Measurements from ENCODE around the gene ZNF697. TPM values are rescaled to one million over a fixed set of nuclear protein-coding genes. Genes with fewer than 3 reads are reported as not detected.

The ZNF697 gene
- total RNA-seq, 1 donor from 2014 or later: 0.07 TPM

- TF ChIP-seq, protein P1, sequence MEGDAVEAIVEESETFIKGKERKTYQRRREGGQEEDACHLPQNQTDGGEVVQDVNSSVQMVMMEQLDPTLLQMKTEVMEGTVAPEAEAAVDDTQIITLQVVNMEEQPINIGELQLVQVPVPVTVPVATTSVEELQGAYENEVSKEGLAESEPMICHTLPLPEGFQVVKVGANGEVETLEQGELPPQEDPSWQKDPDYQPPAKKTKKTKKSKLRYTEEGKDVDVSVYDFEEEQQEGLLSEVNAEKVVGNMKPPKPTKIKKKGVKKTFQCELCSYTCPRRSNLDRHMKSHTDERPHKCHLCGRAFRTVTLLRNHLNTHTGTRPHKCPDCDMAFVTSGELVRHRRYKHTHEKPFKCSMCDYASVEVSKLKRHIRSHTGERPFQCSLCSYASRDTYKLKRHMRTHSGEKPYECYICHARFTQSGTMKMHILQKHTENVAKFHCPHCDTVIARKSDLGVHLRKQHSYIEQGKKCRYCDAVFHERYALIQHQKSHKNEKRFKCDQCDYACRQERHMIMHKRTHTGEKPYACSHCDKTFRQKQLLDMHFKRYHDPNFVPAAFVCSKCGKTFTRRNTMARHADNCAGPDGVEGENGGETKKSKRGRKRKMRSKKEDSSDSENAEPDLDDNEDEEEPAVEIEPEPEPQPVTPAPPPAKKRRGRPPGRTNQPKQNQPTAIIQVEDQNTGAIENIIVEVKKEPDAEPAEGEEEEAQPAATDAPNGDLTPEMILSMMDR (IDR thresholded peaks at IDR 0.05): no peak
- no peaks in the 10 kb centered on the region for H3K36me3 Mint-ChIP-seq (ENCODE audit: low read depth)
- ChIA-PET POLR2A (no interaction called here), CTCF (no interaction called here)
- ATAC-seq (ENCODE audit: low read depth): no peak
- no peaks in the 10 kb centered on the region for H3K9me3 Mint-ChIP-seq
- intact Hi-C loops (cut with micrococcal nuclease): no loop called here
- H3K27me3 Mint-ChIP-seq: peaks cover 38% of the 10 kb centered on the region
- DNase-seq: no peak
- H3K4me3 Mint-ChIP-seq: no peak overlapping the region
- H3K27ac Mint-ChIP-seq: no peak overlapping the region
- no peaks in the 10 kb centered on the region for H3K4me1 Mint-ChIP-seq
These were observed 7.1 kb upstream of the ZNF697 start for GRCh38 chr1:119655154-119655553.

DNA sequence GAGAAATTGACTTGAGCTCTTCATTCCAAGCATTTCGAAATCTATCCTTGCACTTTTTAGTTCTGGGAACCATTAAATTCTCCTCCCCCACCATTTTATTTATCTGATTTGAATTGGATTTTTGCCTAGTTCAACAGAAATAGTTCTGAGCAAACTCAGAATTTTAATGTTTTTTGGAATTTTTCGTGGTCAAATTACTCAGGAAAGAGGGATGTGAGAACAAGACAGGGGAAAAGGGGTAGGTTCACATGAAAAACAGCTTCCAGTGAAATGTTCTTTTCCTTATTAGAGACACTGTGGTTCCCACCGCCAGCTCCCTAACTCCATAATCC lies 5.7 kb upstream of the ZNF697 start:
- Mint-ChIP-seq H3K36me3 (ENCODE audit: low read depth) (no peaks in the 10 kb centered on the region), H3K4me1 (peaks cover 2% of the 10 kb centered on the region), H3K4me3 (no peak overlapping the region), H3K9me3 (no peaks in the 10 kb centered on the region), H3K27me3 (peaks cover 39% of the 10 kb centered on the region), H3K27ac (no peak overlapping the region)
- TF ChIP-seq, protein P1 (IDR thresholded peaks at IDR 0.05): no peak
- ChIA-PET CTCF (no interaction called here), POLR2A (no interaction called here)
- intact Hi-C loops (cut with micrococcal nuclease): no loop called here
- no peak for DNase-seq
- ATAC-seq (ENCODE audit: low read depth): no peak

DNA sequence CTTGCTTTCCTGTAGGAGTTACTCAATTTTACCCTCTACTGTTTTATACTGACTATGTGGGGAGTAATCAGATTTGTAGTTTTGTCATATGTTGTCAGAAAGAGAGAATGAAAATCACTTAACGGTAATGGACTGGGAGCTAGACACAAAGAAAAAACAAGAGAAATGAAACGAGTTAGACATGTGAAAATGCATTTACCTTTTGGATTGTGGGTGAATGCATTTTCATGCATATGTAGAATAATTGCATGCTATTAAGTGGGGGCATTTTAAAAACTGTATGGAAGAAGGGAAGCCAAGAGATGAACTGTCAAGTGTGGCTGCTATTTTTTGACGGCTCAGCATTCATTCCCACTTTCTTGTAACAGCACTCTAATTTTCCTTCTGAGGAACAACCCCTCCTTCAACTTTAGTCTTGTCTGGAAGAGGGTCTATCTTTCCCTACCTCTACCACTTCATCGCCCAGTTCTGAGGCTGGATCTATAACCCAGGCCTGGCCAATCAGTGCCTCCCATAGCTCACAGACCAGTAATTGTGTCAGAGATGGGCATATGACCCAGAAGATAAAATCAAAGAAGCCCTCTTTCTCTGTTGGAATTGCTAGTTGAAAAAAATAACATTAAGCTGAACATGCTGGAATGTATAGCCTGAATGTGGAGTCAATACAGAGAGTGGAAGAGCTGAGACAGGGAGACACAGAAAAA lies 5.2 kb upstream of the ZNF697 start:
- H3K4me1 Mint-ChIP-seq: peaks cover 4% of the 10 kb centered on the region
- H3K27me3 Mint-ChIP-seq: peaks cover 42% of the 10 kb centered on the region
- ATAC-seq (ENCODE audit: low read depth) (no peak), DNase-seq (no peak)
- ChIA-PET POLR2A (no interaction called here), CTCF (no interaction called here)
- H3K4me3 Mint-ChIP-seq: no peak overlapping the region
- TF ChIP-seq, protein P1 (IDR thresholded peaks at IDR 0.05): no peak
- no peak overlapping the region for H3K27ac Mint-ChIP-seq
- H3K9me3 Mint-ChIP-seq: no peaks in the 10 kb centered on the region
- no peaks in the 10 kb centered on the region for H3K36me3 Mint-ChIP-seq (ENCODE audit: low read depth)
- intact Hi-C loops (cut with micrococcal nuclease): no loop called here

DNA sequence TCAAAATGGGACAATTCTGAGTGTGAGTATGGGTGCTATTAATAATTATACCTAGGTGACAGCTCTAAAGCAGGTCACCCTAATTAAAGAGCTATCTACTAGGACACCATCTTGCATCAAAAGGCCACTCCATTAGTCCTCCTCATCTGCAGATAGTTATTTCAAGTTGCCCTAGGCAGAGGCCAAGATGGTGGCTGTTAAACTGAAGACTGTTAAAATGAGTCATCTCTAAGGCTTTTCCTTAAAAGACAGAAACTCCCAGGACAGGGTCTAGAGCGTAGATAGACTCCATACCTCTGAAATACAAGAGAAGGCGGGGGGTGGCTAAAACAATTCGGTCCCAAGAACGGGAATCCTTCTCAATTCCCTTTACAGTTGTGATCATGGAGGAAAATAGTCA lies 4.5 kb upstream of the ZNF697 start:
- intact Hi-C loops (cut with micrococcal nuclease): no loop called here
- no peak for ATAC-seq (ENCODE audit: low read depth)
- DNase-seq: no peak
- TF ChIP-seq, protein P1 (IDR thresholded peaks at IDR 0.05): no peak
- ChIA-PET POLR2A (no interaction called here), CTCF (no interaction called here)
- H3K4me1 Mint-ChIP-seq: peaks cover 9% of the 10 kb centered on the region
- no peak overlapping the region for H3K27ac Mint-ChIP-seq
- no peaks in the 10 kb centered on the region for H3K9me3 Mint-ChIP-seq
- no peaks in the 10 kb centered on the region for H3K36me3 Mint-ChIP-seq (ENCODE audit: low read depth)
- peaks cover 43% of the 10 kb centered on the region for H3K27me3 Mint-ChIP-seq
- no peak overlapping the region for H3K4me3 Mint-ChIP-seq

- TF ChIP-seq, protein P1 (IDR thresholded peaks at IDR 0.05): no peak
- intact Hi-C loops (cut with micrococcal nuclease): no loop called here
- DNase-seq (no peak), ATAC-seq (ENCODE audit: low read depth) (no peak)
- H3K9me3 Mint-ChIP-seq: no peaks in the 10 kb centered on the region
- H3K27me3 Mint-ChIP-seq: peaks cover 51% of the 10 kb centered on the region
- CTCF ChIA-PET: no interaction called here
- H3K36me3 Mint-ChIP-seq (ENCODE audit: low read depth): no peaks in the 10 kb centered on the region
- H3K4me3 Mint-ChIP-seq: no peak overlapping the region
- POLR2A ChIA-PET: no interaction called here
- peaks cover 11% of the 10 kb centered on the region for H3K4me1 Mint-ChIP-seq
- H3K27ac Mint-ChIP-seq: no peak overlapping the region
These were observed 3.6 kb upstream of the ZNF697 start for GRCh38 chr1:119651641-119652040.
